ENCODE measurements around the gene RFX2.

RFX2 gene

DNA sequence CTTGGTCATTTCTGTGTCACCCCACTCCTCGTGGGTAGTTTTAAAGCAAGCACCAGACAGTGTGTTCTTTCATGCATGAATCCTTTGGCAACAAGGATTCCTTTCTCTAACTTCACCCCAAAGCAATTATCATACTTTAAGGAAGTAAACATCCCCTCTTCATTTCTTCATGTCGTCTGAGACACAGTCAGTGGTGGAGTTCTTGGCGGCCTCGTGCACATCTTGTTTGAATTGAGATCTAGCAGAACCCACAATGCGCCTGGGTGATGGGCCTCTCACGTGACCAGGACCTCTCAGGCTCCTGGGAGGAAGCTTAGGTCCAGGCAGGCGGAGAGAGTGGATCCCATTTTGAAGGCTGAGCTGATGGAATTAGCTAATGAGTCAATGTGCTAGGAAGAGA is 27.8 kb upstream of the RFX2 start:
- TF ChIP-seq SNAI2 (CRISPR knock-in tag; IDR thresholded peaks at IDR 0.05) (no peak), PPARA (CRISPR knock-in tag; IDR thresholded peaks at IDR 0.05; ENCODE audit: borderline replicate concordance) (no peak), ARNTL (CRISPR knock-in tag; IDR thresholded peaks at IDR 0.05; ENCODE audit: borderline replicate concordance, low read depth) (no peak), ZC3H10 (CRISPR knock-in tag; IDR thresholded peaks at IDR 0.05) (no peak), BACH2 (CRISPR knock-in tag; IDR thresholded peaks at IDR 0.05; ENCODE audit: borderline replicate concordance) (no peak), ZFP3 (CRISPR knock-in tag; IDR thresholded peaks at IDR 0.05) (no peak), ISL1 (CRISPR knock-in tag; IDR thresholded peaks at IDR 0.05) (no peak), ZFP30 (CRISPR knock-in tag; IDR thresholded peaks at IDR 0.05) (no peak), ZNF8 (CRISPR knock-in tag; IDR thresholded peaks at IDR 0.05) (no peak)
- TF ChIP-seq, protein P1, sequence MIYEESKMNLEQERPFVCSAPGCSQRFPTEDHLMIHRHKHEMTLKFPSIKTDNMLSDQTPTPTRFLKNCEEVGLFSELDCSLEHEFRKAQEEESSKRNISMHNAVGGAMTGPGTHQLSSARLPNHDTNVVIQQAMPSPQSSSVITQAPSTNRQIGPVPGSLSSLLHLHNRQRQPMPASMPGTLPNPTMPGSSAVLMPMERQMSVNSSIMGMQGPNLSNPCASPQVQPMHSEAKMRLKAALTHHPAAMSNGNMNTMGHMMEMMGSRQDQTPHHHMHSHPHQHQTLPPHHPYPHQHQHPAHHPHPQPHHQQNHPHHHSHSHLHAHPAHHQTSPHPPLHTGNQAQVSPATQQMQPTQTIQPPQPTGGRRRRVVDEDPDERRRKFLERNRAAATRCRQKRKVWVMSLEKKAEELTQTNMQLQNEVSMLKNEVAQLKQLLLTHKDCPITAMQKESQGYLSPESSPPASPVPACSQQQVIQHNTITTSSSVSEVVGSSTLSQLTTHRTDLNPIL (CRISPR knock-in tag; IDR thresholded peaks at IDR 0.05; ENCODE audit: low read depth): no peak
- TF ChIP-seq, protein P2, sequence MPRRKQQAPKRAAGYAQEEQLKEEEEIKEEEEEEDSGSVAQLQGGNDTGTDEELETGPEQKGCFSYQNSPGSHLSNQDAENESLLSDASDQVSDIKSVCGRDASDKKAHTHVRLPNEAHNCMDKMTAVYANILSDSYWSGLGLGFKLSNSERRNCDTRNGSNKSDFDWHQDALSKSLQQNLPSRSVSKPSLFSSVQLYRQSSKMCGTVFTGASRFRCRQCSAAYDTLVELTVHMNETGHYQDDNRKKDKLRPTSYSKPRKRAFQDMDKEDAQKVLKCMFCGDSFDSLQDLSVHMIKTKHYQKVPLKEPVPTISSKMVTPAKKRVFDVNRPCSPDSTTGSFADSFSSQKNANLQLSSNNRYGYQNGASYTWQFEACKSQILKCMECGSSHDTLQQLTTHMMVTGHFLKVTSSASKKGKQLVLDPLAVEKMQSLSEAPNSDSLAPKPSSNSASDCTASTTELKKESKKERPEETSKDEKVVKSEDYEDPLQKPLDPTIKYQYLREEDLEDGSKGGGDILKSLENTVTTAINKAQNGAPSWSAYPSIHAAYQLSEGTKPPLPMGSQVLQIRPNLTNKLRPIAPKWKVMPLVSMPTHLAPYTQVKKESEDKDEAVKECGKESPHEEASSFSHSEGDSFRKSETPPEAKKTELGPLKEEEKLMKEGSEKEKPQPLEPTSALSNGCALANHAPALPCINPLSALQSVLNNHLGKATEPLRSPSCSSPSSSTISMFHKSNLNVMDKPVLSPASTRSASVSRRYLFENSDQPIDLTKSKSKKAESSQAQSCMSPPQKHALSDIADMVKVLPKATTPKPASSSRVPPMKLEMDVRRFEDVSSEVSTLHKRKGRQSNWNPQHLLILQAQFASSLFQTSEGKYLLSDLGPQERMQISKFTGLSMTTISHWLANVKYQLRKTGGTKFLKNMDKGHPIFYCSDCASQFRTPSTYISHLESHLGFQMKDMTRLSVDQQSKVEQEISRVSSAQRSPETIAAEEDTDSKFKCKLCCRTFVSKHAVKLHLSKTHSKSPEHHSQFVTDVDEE (CRISPR knock-in tag; IDR thresholded peaks at IDR 0.05): no peak
- TF ChIP-seq, protein P3, sequence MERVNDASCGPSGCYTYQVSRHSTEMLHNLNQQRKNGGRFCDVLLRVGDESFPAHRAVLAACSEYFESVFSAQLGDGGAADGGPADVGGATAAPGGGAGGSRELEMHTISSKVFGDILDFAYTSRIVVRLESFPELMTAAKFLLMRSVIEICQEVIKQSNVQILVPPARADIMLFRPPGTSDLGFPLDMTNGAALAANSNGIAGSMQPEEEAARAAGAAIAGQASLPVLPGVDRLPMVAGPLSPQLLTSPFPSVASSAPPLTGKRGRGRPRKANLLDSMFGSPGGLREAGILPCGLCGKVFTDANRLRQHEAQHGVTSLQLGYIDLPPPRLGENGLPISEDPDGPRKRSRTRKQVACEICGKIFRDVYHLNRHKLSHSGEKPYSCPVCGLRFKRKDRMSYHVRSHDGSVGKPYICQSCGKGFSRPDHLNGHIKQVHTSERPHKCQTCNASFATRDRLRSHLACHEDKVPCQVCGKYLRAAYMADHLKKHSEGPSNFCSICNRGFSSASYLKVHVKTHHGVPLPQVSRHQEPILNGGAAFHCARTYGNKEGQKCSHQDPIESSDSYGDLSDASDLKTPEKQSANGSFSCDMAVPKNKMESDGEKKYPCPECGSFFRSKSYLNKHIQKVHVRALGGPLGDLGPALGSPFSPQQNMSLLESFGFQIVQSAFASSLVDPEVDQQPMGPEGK (CRISPR knock-in tag; IDR thresholded peaks at IDR 0.05; ENCODE audit: borderline replicate concordance): no peak
- TF ChIP-seq, protein P4, sequence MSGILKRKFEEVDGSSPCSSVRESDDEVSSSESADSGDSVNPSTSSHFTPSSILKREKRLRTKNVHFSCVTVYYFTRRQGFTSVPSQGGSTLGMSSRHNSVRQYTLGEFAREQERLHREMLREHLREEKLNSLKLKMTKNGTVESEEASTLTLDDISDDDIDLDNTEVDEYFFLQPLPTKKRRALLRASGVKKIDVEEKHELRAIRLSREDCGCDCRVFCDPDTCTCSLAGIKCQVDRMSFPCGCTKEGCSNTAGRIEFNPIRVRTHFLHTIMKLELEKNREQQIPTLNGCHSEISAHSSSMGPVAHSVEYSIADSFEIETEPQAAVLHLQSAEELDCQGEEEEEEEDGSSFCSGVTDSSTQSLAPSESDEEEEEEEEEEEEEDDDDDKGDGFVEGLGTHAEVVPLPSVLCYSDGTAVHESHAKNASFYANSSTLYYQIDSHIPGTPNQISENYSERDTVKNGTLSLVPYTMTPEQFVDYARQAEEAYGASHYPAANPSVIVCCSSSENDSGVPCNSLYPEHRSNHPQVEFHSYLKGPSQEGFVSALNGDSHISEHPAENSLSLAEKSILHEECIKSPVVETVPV (CRISPR knock-in tag; IDR thresholded peaks at IDR 0.05): no peak
- ATAC-seq: no peak

DNA sequence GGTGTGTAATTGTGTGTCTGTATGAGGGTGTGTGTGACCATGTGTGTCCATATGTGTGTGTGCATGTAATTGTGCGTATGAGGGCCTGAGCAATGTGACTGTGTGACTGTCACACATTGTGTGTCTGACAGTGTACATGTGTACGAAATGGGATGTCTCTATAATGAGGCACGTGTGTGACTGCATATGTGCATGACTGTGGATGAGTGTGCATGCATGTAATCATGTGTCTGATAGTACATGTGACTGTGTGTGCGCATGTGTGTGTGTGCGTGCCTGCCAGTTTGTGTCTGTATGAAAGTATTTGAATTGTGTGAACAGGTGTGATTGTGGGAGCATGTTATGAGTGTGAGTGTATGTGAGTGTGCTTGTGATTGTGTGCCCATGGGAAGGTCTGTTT is 22.9 kb upstream of the RFX2 start:
- TF ChIP-seq ZC3H10 (CRISPR knock-in tag; IDR thresholded peaks at IDR 0.05) (no peak), PPARA (CRISPR knock-in tag; IDR thresholded peaks at IDR 0.05; ENCODE audit: borderline replicate concordance) (no peak), CSDC2 (CRISPR knock-in tag; IDR thresholded peaks at IDR 0.05) (no peak), TOX (CRISPR knock-in tag; IDR thresholded peaks at IDR 0.05; ENCODE audit: borderline replicate concordance) (no peak), TCF4 (CRISPR knock-in tag; IDR thresholded peaks at IDR 0.05; ENCODE audit: borderline replicate concordance) (no peak), OSR1 (CRISPR knock-in tag; IDR thresholded peaks at IDR 0.05) (no peak), BACH2 (CRISPR knock-in tag; IDR thresholded peaks at IDR 0.05; ENCODE audit: borderline replicate concordance) (no peak), ZNF70 (CRISPR knock-in tag; IDR thresholded peaks at IDR 0.05) (no peak), SNAI2 (CRISPR knock-in tag; IDR thresholded peaks at IDR 0.05) (no peak), GLIS3 (CRISPR knock-in tag; IDR thresholded peaks at IDR 0.05) (no peak), ISL1 (CRISPR knock-in tag; IDR thresholded peaks at IDR 0.05) (no peak), ZFP30 (CRISPR knock-in tag; IDR thresholded peaks at IDR 0.05) (no peak), ZNF565 (CRISPR knock-in tag; conservative IDR thresholded peaks at IDR 0.05; ENCODE audit: low read depth) (no peak), RARB (CRISPR knock-in tag; IDR thresholded peaks at IDR 0.05) (no peak), ARNTL (CRISPR knock-in tag; IDR thresholded peaks at IDR 0.05; ENCODE audit: borderline replicate concordance, low read depth) (no peak), ZNF8 (CRISPR knock-in tag; IDR thresholded peaks at IDR 0.05) (no peak)
- TF ChIP-seq, protein P3 (CRISPR knock-in tag; IDR thresholded peaks at IDR 0.05; ENCODE audit: borderline replicate concordance): no peak
- TF ChIP-seq, protein P1 (CRISPR knock-in tag; IDR thresholded peaks at IDR 0.05; ENCODE audit: low read depth): no peak
- TF ChIP-seq, protein P2 (CRISPR knock-in tag; IDR thresholded peaks at IDR 0.05): no peak
- TF ChIP-seq, protein P5, sequence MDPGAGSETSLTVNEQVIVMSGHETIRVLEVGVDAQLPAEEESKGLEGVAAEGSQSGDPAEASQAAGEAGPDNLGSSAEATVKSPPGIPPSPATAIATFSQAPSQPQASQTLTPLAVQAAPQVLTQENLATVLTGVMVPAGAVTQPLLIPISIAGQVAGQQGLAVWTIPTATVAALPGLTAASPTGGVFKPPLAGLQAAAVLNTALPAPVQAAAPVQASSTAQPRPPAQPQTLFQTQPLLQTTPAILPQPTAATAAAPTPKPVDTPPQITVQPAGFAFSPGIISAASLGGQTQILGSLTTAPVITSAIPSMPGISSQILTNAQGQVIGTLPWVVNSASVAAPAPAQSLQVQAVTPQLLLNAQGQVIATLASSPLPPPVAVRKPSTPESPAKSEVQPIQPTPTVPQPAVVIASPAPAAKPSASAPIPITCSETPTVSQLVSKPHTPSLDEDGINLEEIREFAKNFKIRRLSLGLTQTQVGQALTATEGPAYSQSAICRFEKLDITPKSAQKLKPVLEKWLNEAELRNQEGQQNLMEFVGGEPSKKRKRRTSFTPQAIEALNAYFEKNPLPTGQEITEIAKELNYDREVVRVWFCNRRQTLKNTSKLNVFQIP (CRISPR knock-in tag; IDR thresholded peaks at IDR 0.05; ENCODE audit: borderline replicate concordance, low read depth): no peak
- no peak for ATAC-seq
